Liver (tissue), 9 donors: ENCODE measurements around the gene ROBO4. TPM values are rescaled to one million over a fixed set of nuclear protein-coding genes. Genes with fewer than 3 reads are reported as not detected.
A peak's percentile ranks its signal among the peaks of the same experiment; 100 is the strongest.

Experiments used
- DNase-seq: peaks from one replicate; pipeline ENCODE4 v3.0.0-alpha.2; 2017; ENCODE audit warnings: low spot score
- H3K27ac ChIP-seq, 2 donors: one replicate each; pipeline ENCODE4 v1.7.0; 2013; ENCODE audit warnings: inconsistent platforms in 2 of 2, low read length in 2 of 2, control low read depth in 1 of 2, low read depth in 1 of 2, mild to moderate bottlenecking in 1 of 2
- H3K27me3 ChIP-seq, 4 donors: one replicate each; pipeline versions ENCODE4 v1.6.1 to v1.7.0; 2013; ENCODE audit warnings: low read length in 3 of 4, inconsistent platforms in 1 of 4, mild to moderate bottlenecking in 1 of 4, moderate library complexity in 1 of 4; ENCODE audit not compliant: control insufficient read depth in 4 of 4, insufficient read depth in 4 of 4
- H3K36me3 ChIP-seq, 4 donors: one replicate each; pipeline versions ENCODE4 v1.6.1 to v1.7.0; 2013; ENCODE audit warnings: low read length in 3 of 4, mild to moderate bottlenecking in 3 of 4, low read depth in 1 of 4, moderate library complexity in 1 of 4; ENCODE audit not compliant: control insufficient read depth in 4 of 4, insufficient read depth in 3 of 4
- H3K4me1 ChIP-seq, 4 donors: one replicate each; pipeline versions ENCODE4 v1.6.1 to v1.7.0; 2013; ENCODE audit warnings: low read length in 3 of 4, mild to moderate bottlenecking in 3 of 4, moderate library complexity in 1 of 4; ENCODE audit not compliant: control insufficient read depth in 4 of 4, insufficient read depth in 4 of 4
- H3K4me3 ChIP-seq, 3 donors: one replicate each; pipeline versions ENCODE4 v1.6.1 to v1.7.0; 2013; ENCODE audit warnings: low read length in 3 of 3, control low read depth in 1 of 3, low read depth in 1 of 3, mild to moderate bottlenecking in 1 of 3
- H3K9ac ChIP-seq, 2 donors: one replicate each; pipeline ENCODE4 v1.7.0; 2013; ENCODE audit warnings: low read length in 2 of 2, mild to moderate bottlenecking in 2 of 2, moderate library complexity in 2 of 2, control low read depth in 1 of 2, low read depth in 1 of 2
- H3K9me3 ChIP-seq, 4 donors: one replicate each; pipeline versions ENCODE4 v1.6.1 to v1.7.0; 2013; ENCODE audit warnings: low read length in 3 of 4; ENCODE audit not compliant: control insufficient read depth in 4 of 4
- ATF3 ChIP-seq: IDR thresholded peaks from 2 replicates; pipeline ENCODE4 v1.6.1; 2016; ENCODE audit warnings: antibody characterized with exemption
- CTCF ChIP-seq: fragments of 150-350 bp; IDR thresholded peaks from 2 replicates; pipeline ENCODE4 v1.5.1; 2017; ENCODE audit warnings: improper control_type of control experiment, low read depth, low read length; ENCODE audit not compliant: missing input control
- EGR1 ChIP-seq, 2 donors: IDR thresholded peaks; 2 replicates each; pipeline ENCODE4 v1.6.1; 2016 to 2018; ENCODE audit warnings: antibody characterized with exemption in 2 of 2, low read depth in 2 of 2
- FOXA1 ChIP-seq: IDR thresholded peaks from 2 replicates; pipeline ENCODE4 v1.6.1; 2016; ENCODE audit warnings: antibody characterized with exemption
- FOXA2 ChIP-seq: IDR thresholded peaks from 2 replicates; pipeline ENCODE4 v1.6.1; 2016; ENCODE audit warnings: antibody characterized with exemption
- GABPA ChIP-seq, 2 donors: IDR thresholded peaks in 1 of 2; conservative IDR thresholded peaks in 1 of 2; 2 replicates each; pipeline ENCODE4 v1.6.1; 2016; ENCODE audit warnings: antibody characterized with exemption in 2 of 2, mild to moderate bottlenecking in 1 of 2, moderate library complexity in 1 of 2
- HNF4A ChIP-seq, 2 donors: conservative IDR thresholded peaks; 2 replicates each; pipeline ENCODE4 v1.6.1; 2016; ENCODE audit warnings: antibody characterized with exemption in 2 of 2, mild to moderate bottlenecking in 2 of 2
- HNF4G ChIP-seq: IDR thresholded peaks from 2 replicates; pipeline ENCODE4 v1.6.1; 2016; ENCODE audit warnings: antibody characterized with exemption
- JUND ChIP-seq, 2 donors: IDR thresholded peaks; 2 replicates each; pipeline ENCODE4 v1.6.1; 2016; ENCODE audit warnings: antibody characterized with exemption in 2 of 2
- MAX ChIP-seq: IDR thresholded peaks from 2 replicates; pipeline ENCODE4 v1.6.1; 2016; ENCODE audit warnings: antibody characterized with exemption
- NR2F2 ChIP-seq: IDR thresholded peaks from 2 replicates; pipeline ENCODE4 v1.6.1; 2016; ENCODE audit warnings: antibody characterized with exemption
- RAD21 ChIP-seq, 2 donors: IDR thresholded peaks; 2 replicates each; pipeline ENCODE4 v1.6.1; 2016; ENCODE audit warnings: antibody characterized with exemption in 2 of 2, mild to moderate bottlenecking in 2 of 2
- REST ChIP-seq: IDR thresholded peaks from 2 replicates; pipeline ENCODE4 v1.6.1; 2016; ENCODE audit warnings: antibody characterized with exemption, mild to moderate bottlenecking
- RXRA ChIP-seq, 2 donors: IDR thresholded peaks; 2 replicates each; pipeline ENCODE4 v1.6.1; 2017 to 2018; ENCODE audit warnings: antibody characterized with exemption in 2 of 2, mild to moderate bottlenecking in 1 of 2
- SP1 ChIP-seq: IDR thresholded peaks from 2 replicates; pipeline ENCODE4 v1.6.1; 2018; ENCODE audit warnings: antibody characterized with exemption, mild to moderate bottlenecking
- TAF1 ChIP-seq: conservative IDR thresholded peaks from 2 replicates; pipeline ENCODE4 v1.6.1; 2016; ENCODE audit warnings: antibody characterized with exemption, mild to moderate bottlenecking
- YY1 ChIP-seq: IDR thresholded peaks from 2 replicates; pipeline ENCODE4 v1.6.1; 2016; ENCODE audit warnings: antibody characterized with exemption, mild to moderate bottlenecking
- ZBTB33 ChIP-seq: IDR thresholded peaks from 2 replicates; pipeline ENCODE4 v1.6.1; 2016; ENCODE audit warnings: antibody characterized with exemption
- WGBS: extraction: QIAGEN DNeasy Blood & Tissue Kit; methylation state at CpG from one replicate; pipeline ENCODE4 v1.1.7; 2013; 5-methylcytosine and 5-hydroxymethylcytosine counted together
- polyA plus RNA-seq, 2 donors: library from polyadenylated mRNA; stranded (reverse) in 1 of 2; unstranded in 1 of 2; fragments of 200-250 nt in 1 of 2; fragments of >200 nt in 1 of 2; fragmentation: Nextera tagmentation in 1 of 2; extraction: Ambion mirVana in 1 of 2; gene quantifications; one replicate each; pipeline versions ENCODE4 v1.2.1 to v1.2.3, GENCODE V29; 2013 to 2015
- total RNA-seq, 2 donors: library from RNA; depleted of rRNA; stranded (reverse); fragments of >200 nt; gene quantifications; one replicate each; pipeline ENCODE4 v1.2.3, GENCODE V29; 2014
- donor health status: healthy.
- donor health status: healthy.
- donor health status: healthy.
- donor health status: healthy.
- donor health status: healthy.

ROBO4 gene
- total and polyA plus RNA-seq, 4 donors: 2.5 to 17.2 (median 7.6) TPM

GRCh38 chr11:124838805-124839127 is 58.9 kb downstream of the ROBO4 start:
- H3K4me1 ChIP-seq: peaks cover 8 to 13% (median 12%) of the 10 kb centered on the region in 4 donors

More at GRCh38 chr11:124838805-124839127, 58.9 kb downstream of the ROBO4 start:
- Histone ChIP-seq H3K9ac (no peak overlapping the region), H3K36me3 (no peaks in the 10 kb centered on the region), H3K27me3 (peaks cover 10 to 43% (median 21%) of the 10 kb centered on the region in 4 donors), H3K4me3 (peak overlapping the region in 1 of 3 donors; percentile 48), H3K9me3 (no peaks in the 10 kb centered on the region), H3K27ac (no peak overlapping the region)
- 27% methylated on average over 5 of the region's 5 CpGs for WGBS
- DNase-seq: no peak
- no peak for TF ChIP-seq TAF1
- no peak for TF ChIP-seq RXRA (IDR thresholded peaks at IDR 0.05)
- no peak for TF ChIP-seq FOXA2
- TF ChIP-seq ZBTB33: no peak
- no peak for TF ChIP-seq NR2F2
- no peak for TF ChIP-seq HNF4A (conservative IDR thresholded peaks at IDR 0.05)
- no peak for TF ChIP-seq EGR1 (IDR thresholded peaks at IDR 0.05; ENCODE audit: low read depth in 2 of 2)
- no peak for TF ChIP-seq SP1
- TF ChIP-seq REST: no peak
- no peak for TF ChIP-seq CTCF
- no peak for TF ChIP-seq ATF3
- TF ChIP-seq RAD21 (IDR thresholded peaks at IDR 0.05): no peak
- no peak for TF ChIP-seq JUND (IDR thresholded peaks at IDR 0.05)
- no peak for TF ChIP-seq YY1
- no peak for TF ChIP-seq FOXA1
- TF ChIP-seq MAX: no peak
- no peak for TF ChIP-seq HNF4G
- TF ChIP-seq GABPA (IDR thresholded peaks at IDR 0.05 in 1 of 2, conservative IDR thresholded peaks at IDR 0.05 in 1 of 2): no peak
